OCI-LY3 (cell line): ENCODE data around the gene KIAA0040.

Experiments
- EZH2phosphoT487 ChIP-seq: fragments of 200-600 bp; shearing (Covaris generic); IDR thresholded peaks from 2 replicates; pipeline ENCODE4 v1.6.1; 2018; ENCODE audit warnings: antibody characterized with exemption, mixed run types, low read depth
- TF ChIP-seq, protein P1 (sequence below): fragments of 200-600, 300-600 bp; sonication (generic); IDR thresholded peaks from 2 replicates; pipeline ENCODE4 v1.5.1; 2014; ENCODE audit warnings: antibody characterized with exemption, low read length, low read depth

DNA sequence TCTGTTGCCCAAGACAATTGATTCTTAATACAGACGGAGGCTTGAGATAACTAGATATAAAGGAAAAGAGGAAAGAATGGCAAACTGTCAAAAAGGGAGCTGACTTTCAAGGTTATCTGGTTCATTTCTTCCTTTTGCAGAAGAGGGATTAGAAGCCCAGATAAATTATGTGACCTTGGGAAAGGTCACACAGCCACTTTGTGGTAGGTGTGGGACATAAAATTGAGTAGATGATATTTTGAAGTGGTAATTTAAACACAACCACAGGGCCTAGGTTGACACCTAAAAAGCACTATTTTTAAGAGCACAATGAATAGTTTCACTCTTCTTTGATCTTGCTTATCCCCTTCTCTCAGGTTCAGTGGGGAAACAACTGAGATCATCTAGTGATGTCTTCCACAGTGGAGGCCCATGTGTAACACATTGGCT lies 16.9 kb upstream of the KIAA0040 start:
- TF ChIP-seq, protein P1, sequence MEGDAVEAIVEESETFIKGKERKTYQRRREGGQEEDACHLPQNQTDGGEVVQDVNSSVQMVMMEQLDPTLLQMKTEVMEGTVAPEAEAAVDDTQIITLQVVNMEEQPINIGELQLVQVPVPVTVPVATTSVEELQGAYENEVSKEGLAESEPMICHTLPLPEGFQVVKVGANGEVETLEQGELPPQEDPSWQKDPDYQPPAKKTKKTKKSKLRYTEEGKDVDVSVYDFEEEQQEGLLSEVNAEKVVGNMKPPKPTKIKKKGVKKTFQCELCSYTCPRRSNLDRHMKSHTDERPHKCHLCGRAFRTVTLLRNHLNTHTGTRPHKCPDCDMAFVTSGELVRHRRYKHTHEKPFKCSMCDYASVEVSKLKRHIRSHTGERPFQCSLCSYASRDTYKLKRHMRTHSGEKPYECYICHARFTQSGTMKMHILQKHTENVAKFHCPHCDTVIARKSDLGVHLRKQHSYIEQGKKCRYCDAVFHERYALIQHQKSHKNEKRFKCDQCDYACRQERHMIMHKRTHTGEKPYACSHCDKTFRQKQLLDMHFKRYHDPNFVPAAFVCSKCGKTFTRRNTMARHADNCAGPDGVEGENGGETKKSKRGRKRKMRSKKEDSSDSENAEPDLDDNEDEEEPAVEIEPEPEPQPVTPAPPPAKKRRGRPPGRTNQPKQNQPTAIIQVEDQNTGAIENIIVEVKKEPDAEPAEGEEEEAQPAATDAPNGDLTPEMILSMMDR, result no peak
- TF ChIP-seq EZH2phosphoT487, result no peak
